Measurements from ENCODE around the gene PSMC3IP. TPM values are rescaled to one million over a fixed set of nuclear protein-coding genes. Genes with fewer than 3 reads are reported as not detected.

PSMC3IP gene
- total RNA-seq, 4 donors from 2014 or later, result 2.3 to 4.0 (median 3.6) TPM

DNA sequence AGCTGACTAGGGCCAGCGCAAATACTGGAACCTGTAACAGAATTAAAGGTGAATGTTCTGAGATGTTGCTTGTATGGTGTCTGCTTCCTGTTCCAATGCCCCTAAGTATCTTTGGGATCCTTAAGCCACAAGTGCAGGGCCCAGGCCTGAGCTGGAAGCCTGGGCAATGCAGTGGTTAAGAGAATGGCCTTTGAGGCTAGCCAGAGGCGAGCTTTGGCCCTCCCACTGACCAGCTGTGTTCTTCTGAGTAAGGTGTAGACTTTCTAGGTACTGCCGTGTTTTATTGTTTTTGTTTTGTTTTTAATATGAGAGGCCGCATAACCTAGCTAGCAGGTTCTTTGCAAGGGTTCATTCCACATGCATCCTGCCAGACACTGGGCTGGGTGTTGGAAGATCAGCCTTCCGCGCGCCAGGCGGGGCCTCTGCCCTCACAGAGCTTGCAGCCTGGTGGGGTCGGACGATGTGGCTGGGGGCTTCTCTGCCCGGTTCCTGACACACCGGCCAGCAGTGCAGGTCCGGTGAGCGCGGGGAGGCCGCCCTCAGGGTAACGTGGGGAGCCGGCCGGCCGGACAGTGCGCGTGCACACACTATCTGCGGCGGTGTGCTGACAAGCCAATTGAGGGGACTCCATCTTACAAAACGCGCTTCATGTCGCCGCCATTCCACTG, 11.2 kb downstream of the PSMC3IP start:
- DNase-seq (ENCODE audit: low spot score in 2 of 2), result no peak
- Histone ChIP-seq H3K27me3 (no peaks in the 10 kb centered on the region), H3K4me1 (peaks cover 62% of the 10 kb centered on the region), H3K36me3 (peaks cover 51% of the 10 kb centered on the region), H3K27ac (peak overlapping the region; percentile 89), H3K4me3 (peak overlapping the region; percentile 85), H3K9me3 (no peaks in the 10 kb centered on the region)
- TF ChIP-seq POLR2A (IDR thresholded peaks at IDR 0.05), result no peak
- peak in 1 of 3 donors; percentile 12 for TF ChIP-seq POLR2AphosphoS5 (IDR thresholded peaks at IDR 0.05)
- 25% methylated on average over 11 of the region's 28 CpGs for WGBS

DNA sequence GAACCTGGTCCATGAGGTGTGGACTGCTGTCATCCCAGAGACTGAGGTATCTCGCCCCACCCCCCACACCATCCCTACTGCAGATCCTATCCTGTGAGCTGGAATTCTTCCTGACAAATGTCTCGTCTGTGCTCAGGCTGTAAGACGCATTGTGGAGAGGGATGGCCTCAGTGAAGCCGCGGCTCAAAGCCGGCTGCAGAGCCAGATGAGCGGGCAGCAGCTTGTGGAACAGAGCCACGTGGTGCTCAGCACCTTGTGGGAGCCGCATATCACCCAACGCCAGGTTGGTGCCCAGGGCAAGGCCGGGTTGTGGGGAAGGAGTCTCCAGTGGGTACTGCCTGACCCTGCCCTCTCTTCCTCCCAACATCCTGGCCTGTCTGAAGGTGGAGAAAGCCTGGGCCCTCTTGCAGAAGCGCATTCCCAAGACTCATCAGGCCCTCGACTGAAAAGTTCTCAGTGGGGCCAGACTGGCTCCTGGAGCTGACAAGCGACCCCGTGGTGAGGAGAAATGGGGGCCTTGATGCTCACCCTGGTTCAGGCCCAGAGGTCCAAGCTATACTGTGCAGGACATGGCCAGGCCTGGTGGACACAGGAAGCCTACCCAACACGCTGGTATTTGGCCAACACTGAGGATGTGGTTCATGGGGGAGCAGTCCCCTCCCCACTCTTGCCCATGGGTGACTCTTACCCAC, 11.9 kb downstream of the PSMC3IP start:
- TF ChIP-seq POLR2AphosphoS5 (IDR thresholded peaks at IDR 0.05), result no peak
- TF ChIP-seq, protein P1, sequence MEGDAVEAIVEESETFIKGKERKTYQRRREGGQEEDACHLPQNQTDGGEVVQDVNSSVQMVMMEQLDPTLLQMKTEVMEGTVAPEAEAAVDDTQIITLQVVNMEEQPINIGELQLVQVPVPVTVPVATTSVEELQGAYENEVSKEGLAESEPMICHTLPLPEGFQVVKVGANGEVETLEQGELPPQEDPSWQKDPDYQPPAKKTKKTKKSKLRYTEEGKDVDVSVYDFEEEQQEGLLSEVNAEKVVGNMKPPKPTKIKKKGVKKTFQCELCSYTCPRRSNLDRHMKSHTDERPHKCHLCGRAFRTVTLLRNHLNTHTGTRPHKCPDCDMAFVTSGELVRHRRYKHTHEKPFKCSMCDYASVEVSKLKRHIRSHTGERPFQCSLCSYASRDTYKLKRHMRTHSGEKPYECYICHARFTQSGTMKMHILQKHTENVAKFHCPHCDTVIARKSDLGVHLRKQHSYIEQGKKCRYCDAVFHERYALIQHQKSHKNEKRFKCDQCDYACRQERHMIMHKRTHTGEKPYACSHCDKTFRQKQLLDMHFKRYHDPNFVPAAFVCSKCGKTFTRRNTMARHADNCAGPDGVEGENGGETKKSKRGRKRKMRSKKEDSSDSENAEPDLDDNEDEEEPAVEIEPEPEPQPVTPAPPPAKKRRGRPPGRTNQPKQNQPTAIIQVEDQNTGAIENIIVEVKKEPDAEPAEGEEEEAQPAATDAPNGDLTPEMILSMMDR (IDR thresholded peaks at IDR 0.05), result no peak
- TF ChIP-seq POLR2A (IDR thresholded peaks at IDR 0.05), result no peak
- no peak for TF ChIP-seq EP300 (IDR thresholded peaks at IDR 0.05)
- Histone ChIP-seq H3K36me3 (peaks cover 44% of the 10 kb centered on the region), H3K4me3 (no peak overlapping the region), H3K4me1 (peaks cover 65% of the 10 kb centered on the region), H3K9me3 (no peaks in the 10 kb centered on the region), H3K27me3 (no peaks in the 10 kb centered on the region), H3K27ac (no peak overlapping the region)
- no peak for DNase-seq (ENCODE audit: low spot score in 2 of 2)
- 88% methylated on average over 10 of the region's 16 CpGs for WGBS

DNA sequence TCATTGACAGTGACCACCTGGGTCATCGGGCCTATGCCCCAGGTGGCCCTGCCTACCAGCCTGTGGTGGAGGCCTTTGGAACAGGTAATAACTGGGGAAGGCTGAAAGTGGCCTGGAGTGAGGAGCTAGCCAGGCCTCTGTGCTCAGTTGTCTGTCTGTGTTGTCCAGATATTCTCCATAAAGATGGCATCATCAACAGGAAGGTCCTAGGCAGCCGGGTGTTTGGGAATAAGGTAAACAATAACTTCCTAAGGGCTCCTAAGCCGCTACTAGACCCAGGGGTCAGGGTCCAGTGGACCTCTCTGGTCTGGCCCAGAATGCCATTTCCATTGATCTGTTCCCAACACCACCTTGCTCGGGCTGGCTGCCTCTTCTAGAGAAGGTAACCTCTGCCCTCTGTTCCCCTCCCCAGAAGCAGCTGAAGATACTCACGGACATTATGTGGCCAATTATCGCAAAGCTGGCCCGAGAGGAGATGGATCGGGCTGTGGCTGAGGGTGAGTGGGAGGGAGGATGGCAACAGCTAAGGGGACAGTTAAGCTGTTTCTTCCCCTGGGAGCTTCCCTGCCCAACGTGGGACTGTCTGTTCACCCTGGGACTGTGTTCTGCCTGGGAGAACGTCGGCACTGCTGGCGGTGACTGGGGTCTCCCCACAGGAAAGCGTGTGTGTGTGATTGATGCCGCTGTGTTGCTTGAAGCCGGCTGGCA, 12.6 kb downstream of the PSMC3IP start:
- H3K4me1 ChIP-seq, result peaks cover 70% of the 10 kb centered on the region
- 90% methylated on average over 13 of the region's 15 CpGs for WGBS

DNA sequence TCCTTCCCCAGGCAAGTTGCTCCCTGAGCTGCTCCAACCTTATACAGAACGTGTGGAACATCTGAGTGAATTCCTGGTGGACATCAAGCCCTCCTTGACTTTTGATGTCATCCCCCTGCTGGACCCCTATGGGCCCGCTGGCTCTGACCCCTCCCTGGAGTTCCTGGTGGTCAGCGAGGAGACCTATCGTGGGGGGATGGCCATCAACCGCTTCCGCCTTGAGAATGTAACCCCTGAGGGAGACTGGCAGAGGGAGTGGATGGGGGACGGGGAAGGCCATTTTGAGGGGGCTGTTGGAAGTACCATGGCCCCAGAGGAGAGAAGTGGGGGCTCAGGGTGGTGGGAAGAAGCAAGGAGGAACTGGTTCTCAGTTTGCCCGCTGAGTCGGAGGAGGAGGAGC, 13.6 kb downstream of the PSMC3IP start:
- Histone ChIP-seq H3K36me3 (peaks cover 27% of the 10 kb centered on the region), H3K9me3 (no peaks in the 10 kb centered on the region), H3K27ac (peak overlapping the region; percentile 45), H3K27me3 (no peaks in the 10 kb centered on the region), H3K4me1 (peaks cover 73% of the 10 kb centered on the region), H3K4me3 (no peak overlapping the region)
- DNase-seq (ENCODE audit: low spot score in 2 of 2), result no peak
- TF ChIP-seq, protein P1 (IDR thresholded peaks at IDR 0.05), result no peak
- TF ChIP-seq POLR2AphosphoS5 (IDR thresholded peaks at IDR 0.05), result no peak
- no peak for TF ChIP-seq EP300 (IDR thresholded peaks at IDR 0.05)
- TF ChIP-seq POLR2A (IDR thresholded peaks at IDR 0.05), result no peak
- 90% methylated on average over 9 of the region's 9 CpGs for WGBS

More for the DNA sequence above, 12.6 kb downstream of the PSMC3IP start:
- Histone ChIP-seq H3K27ac (no peak overlapping the region), H3K4me3 (no peak overlapping the region), H3K9me3 (no peaks in the 10 kb centered on the region), H3K36me3 (peaks cover 37% of the 10 kb centered on the region), H3K27me3 (no peaks in the 10 kb centered on the region)
- TF ChIP-seq POLR2AphosphoS5 (IDR thresholded peaks at IDR 0.05) (no peak), POLR2A (IDR thresholded peaks at IDR 0.05) (no peak), EP300 (IDR thresholded peaks at IDR 0.05) (no peak)
- TF ChIP-seq, protein P1 (IDR thresholded peaks at IDR 0.05), result no peak
- no peak for DNase-seq (ENCODE audit: low spot score in 2 of 2)

DNA sequence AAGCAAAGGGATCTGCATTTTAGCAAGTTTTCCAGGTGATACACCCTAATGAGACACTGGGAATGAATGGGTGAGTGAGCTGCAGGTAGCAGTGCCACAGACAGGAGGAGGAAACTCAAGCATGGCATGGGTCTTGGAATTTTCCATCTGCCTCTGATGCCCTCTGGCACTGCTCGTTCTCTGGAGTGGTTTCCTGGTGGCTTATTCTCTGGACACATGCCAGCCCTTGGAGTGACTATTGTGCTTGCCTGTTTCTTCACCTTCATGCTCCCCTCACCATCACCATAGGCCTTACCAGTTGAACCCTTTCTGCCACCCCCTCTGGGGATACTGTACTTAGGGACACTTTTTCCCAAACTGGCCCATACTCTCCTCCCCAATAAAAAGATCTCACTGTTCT, 14.0 kb downstream of the PSMC3IP start:
- peaks cover 69% of the 10 kb centered on the region for H3K4me1 ChIP-seq
- H3K4me3 ChIP-seq, result peak overlapping the region; percentile 90
- H3K9me3 ChIP-seq, result no peaks in the 10 kb centered on the region
- TF ChIP-seq, protein P1 (IDR thresholded peaks at IDR 0.05), result no peak
- no peak for TF ChIP-seq POLR2A (IDR thresholded peaks at IDR 0.05)
- no peak for TF ChIP-seq POLR2AphosphoS5 (IDR thresholded peaks at IDR 0.05)
- TF ChIP-seq EP300 (IDR thresholded peaks at IDR 0.05), result no peak
- no peak for DNase-seq (ENCODE audit: low spot score in 2 of 2)
- peak overlapping the region; percentile 87 for H3K27ac ChIP-seq
- 13% methylated on average over 1 of the region's 1 CpG for WGBS
- no peaks in the 10 kb centered on the region for H3K27me3 ChIP-seq
- peaks cover 22% of the 10 kb centered on the region for H3K36me3 ChIP-seq

Measured in suprapubic skin (tissue), 4 donors.